NT2/D1 (cell line): ENCODE measurements around the gene PHKB.

Source experiments
- DNase-seq: peaks from one replicate; pipeline ENCODE4 v3.0.0-alpha.2; 2011; ENCODE audit warnings: low read depth, low spot score
- H3K27me3 ChIP-seq: 2 replicates; pipeline ENCODE4 v1.6.0; 2011; ENCODE audit warnings: mild to moderate bottlenecking; ENCODE audit not compliant: insufficient read length, insufficient read depth
- H3K36me3 ChIP-seq: 2 replicates; pipeline ENCODE4 v1.6.1; 2011; ENCODE audit warnings: mild to moderate bottlenecking, low read length, mixed read lengths; ENCODE audit not compliant: insufficient read depth, insufficient read length
- H3K4me1 ChIP-seq: 2 replicates; pipeline ENCODE4 v1.5.1; 2011; ENCODE audit not compliant: insufficient read depth, insufficient read length
- H3K4me3 ChIP-seq: 2 replicates; pipeline ENCODE4 v1.5.1; 2011; ENCODE audit warnings: low read depth; ENCODE audit not compliant: insufficient read length
- H3K9ac ChIP-seq: 2 replicates; pipeline ENCODE4 v1.6.0; 2011; ENCODE audit warnings: low read depth; ENCODE audit not compliant: insufficient read length
- H3K9me3 ChIP-seq: 2 replicates; pipeline ENCODE4 v1.5.1; 2011; ENCODE audit warnings: mild to moderate bottlenecking, low read length; ENCODE audit not compliant: insufficient read depth
- SUZ12 ChIP-seq: IDR thresholded peaks from 2 replicates; pipeline ENCODE4 v1.6.1; 2011; ENCODE audit not compliant: insufficient read length, insufficient read depth; ENCODE audit errors: extremely low read depth
- YY1 ChIP-seq: IDR thresholded peaks from 2 replicates; pipeline ENCODE4 v1.6.1; 2011; ENCODE audit not compliant: insufficient read length, insufficient read depth
- ZNF274 ChIP-seq: IDR thresholded peaks from 2 replicates; pipeline ENCODE4 v1.6.1; 2011; ENCODE audit warnings: mild to moderate bottlenecking, low read depth, low read length

The PHKB gene

DNA sequence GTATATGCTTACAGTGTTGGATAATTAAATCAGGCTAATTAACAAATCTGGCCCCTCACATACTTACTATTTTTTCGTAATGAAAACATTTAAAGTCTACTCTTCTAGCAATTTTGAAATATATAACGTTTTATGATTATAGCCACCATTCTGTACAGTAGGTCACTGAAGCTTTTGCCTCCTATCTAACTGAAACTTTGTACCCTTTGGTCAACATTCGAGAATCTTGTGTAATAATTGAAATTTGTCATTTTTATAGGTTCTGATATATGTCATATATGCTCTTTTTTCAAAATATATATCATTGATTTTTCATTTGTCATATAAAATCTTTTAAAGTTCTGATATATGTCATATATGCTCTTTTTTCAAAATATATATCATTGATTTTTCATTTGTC lies 12.7 kb downstream of the PHKB start:
- no peak for TF ChIP-seq ZNF274
- TF ChIP-seq YY1 = no peak
- no peak for TF ChIP-seq SUZ12
- no peaks in the 10 kb centered on the region for H3K27me3 ChIP-seq
- no peak overlapping the region for H3K4me3 ChIP-seq
- H3K9me3 ChIP-seq = no peaks in the 10 kb centered on the region
- no peaks in the 10 kb centered on the region for H3K4me1 ChIP-seq
- no peak overlapping the region for H3K9ac ChIP-seq
- H3K36me3 ChIP-seq = no peaks in the 10 kb centered on the region
- DNase-seq = no peak

DNA sequence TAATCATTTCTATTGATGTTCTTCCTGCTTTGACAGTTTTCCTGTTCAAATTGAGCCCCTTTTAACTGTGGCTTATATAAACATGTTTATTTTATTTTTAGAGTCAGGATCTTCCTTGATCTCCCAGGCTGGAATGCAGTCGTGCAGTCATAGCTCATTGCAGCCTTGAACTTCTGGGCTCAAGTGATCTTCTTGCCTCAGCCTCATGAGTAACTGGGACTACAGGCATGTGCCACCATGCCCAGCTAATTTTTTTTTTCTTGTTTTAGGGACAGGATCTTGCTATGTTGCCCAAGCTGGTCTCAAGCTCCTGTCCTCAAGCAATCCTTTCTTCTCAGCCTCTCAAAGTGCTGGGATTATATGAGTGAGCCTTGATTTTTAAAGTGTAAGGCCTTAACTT lies 14.7 kb downstream of the PHKB start:
- no peaks in the 10 kb centered on the region for H3K4me1 ChIP-seq
- no peaks in the 10 kb centered on the region for H3K27me3 ChIP-seq
- no peak for DNase-seq
- no peak overlapping the region for H3K9ac ChIP-seq
- no peak overlapping the region for H3K4me3 ChIP-seq
- H3K36me3 ChIP-seq = no peaks in the 10 kb centered on the region
- H3K9me3 ChIP-seq = no peaks in the 10 kb centered on the region
- TF ChIP-seq YY1 = no peak
- no peak for TF ChIP-seq SUZ12
- TF ChIP-seq ZNF274 = no peak

DNA sequence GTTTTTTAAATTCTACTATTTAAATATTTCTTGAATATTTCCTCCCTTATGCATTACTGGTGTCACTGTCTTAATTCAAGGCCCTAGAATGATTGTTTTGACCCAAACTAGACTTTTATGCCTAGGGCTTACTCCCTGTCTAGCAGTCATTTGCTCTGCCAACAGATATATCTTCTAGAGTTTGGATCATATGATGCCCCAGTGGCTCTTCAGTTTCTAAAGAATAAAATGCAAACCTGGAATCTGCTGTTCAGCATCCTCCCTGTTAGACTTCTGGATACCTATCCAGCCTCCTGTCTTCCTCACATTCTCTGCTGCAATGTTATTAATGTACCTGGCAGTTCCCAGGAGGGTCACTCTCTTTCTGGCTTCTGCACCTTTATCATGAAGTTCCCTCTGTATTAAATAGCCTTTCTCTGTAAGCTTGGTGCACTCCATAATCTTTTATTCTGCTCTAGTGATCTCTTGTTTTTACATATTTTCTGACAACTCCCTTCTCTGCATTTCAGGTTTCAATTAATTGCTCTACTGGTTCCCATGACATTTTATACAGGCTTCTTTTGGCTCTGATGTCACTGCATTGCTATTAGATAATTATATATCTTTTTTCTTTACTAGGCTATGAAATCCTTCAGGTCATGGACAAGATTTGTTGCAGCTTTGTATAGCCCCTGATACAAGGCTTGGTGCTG lies 15.7 kb downstream of the PHKB start:
- Histone ChIP-seq H3K4me3 (no peak overlapping the region), H3K4me1 (no peaks in the 10 kb centered on the region), H3K27me3 (no peaks in the 10 kb centered on the region), H3K9ac (no peak overlapping the region), H3K9me3 (no peaks in the 10 kb centered on the region), H3K36me3 (no peaks in the 10 kb centered on the region)
- DNase-seq = no peak
- TF ChIP-seq SUZ12 = no peak
- TF ChIP-seq ZNF274 = no peak
- no peak for TF ChIP-seq YY1

DNA sequence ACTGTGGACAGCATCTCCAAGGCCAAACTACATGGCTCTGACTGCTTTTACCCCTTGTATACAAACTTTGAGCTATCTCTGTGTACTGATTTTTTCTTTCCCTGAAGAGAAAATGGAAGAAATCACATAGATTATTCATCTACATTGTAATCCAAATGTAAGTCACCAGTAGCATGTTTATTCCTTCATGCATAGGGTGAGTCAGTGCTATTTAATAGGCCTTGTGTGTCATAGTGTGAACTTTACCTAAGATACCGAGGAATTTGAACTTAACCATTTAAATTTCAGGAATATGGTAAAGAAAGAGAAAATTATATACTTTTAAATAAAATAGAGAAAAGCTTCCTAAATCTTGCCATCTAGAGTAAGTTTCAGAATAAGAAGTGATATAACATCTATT lies 16.5 kb downstream of the PHKB start:
- Histone ChIP-seq H3K4me3 (no peak overlapping the region), H3K4me1 (no peaks in the 10 kb centered on the region), H3K36me3 (no peaks in the 10 kb centered on the region), H3K9ac (no peak overlapping the region), H3K27me3 (no peaks in the 10 kb centered on the region), H3K9me3 (no peaks in the 10 kb centered on the region)
- DNase-seq = no peak
- TF ChIP-seq SUZ12 = no peak
- TF ChIP-seq ZNF274 = no peak
- no peak for TF ChIP-seq YY1

DNA sequence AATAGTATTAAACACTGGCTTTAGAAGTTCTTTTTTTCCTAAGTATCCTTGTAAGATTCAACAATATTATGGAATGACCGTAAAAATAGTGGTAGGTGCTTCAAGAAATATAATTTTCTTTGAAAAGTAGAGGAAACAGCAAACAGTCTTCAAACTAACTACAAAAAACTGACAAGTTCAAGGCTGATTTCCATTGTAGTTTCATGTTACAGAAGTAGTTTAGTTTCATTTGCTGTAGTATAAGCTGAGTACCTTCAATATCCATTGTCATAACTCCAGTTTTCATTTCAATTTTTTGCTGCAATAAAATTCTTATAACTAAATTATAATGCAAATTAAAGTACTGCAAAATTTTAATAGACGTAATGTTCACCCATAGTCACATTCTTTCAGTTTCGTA lies 19.3 kb downstream of the PHKB start:
- no peaks in the 10 kb centered on the region for H3K4me1 ChIP-seq
- no peak for DNase-seq
- no peak overlapping the region for H3K4me3 ChIP-seq
- no peaks in the 10 kb centered on the region for H3K9me3 ChIP-seq
- H3K36me3 ChIP-seq = no peaks in the 10 kb centered on the region
- H3K27me3 ChIP-seq = no peaks in the 10 kb centered on the region
- no peak overlapping the region for H3K9ac ChIP-seq
- TF ChIP-seq YY1 = no peak
- TF ChIP-seq SUZ12 = no peak
- TF ChIP-seq ZNF274 = no peak

- Histone ChIP-seq H3K27me3 (no peaks in the 10 kb centered on the region), H3K4me1 (no peaks in the 10 kb centered on the region), H3K36me3 (no peaks in the 10 kb centered on the region), H3K9ac (no peak overlapping the region), H3K9me3 (no peaks in the 10 kb centered on the region), H3K4me3 (no peak overlapping the region)
- no peak for DNase-seq
- no peak for TF ChIP-seq SUZ12
- TF ChIP-seq YY1 = no peak
- no peak for TF ChIP-seq ZNF274
Observed at GRCh38 chr16:47481698-47482374, 20.7 kb downstream of the PHKB start.

GRCh38 chr16:47483616-47484015 lies 22.5 kb downstream of the PHKB start:
- no peak for DNase-seq
- H3K4me3 ChIP-seq = no peak overlapping the region
- no peaks in the 10 kb centered on the region for H3K27me3 ChIP-seq
- no peak overlapping the region for H3K9ac ChIP-seq
- no peak for TF ChIP-seq YY1
- no peak for TF ChIP-seq SUZ12
- TF ChIP-seq ZNF274 = no peak
- H3K36me3 ChIP-seq = no peaks in the 10 kb centered on the region
- peaks cover 11% of the 10 kb centered on the region for H3K9me3 ChIP-seq
- no peaks in the 10 kb centered on the region for H3K4me1 ChIP-seq
